GF-D8 (cell line): ENCODE measurements around the gene GRID1.

ENCODE experiments used
- DNase-seq: peaks from one replicate; lab custom pipeline; 2025; lab: John Stamatoyannopoulos, UW

GRID1 gene

GRCh38 chr10:86366033-86366901, at the start of gene GRID1:
TSS of gene GRID1 (minus strand) at chr10:86366795.
- no peak for DNase-seq

GRCh38 chr10:86415583-86415982, 49.0 kb upstream of the GRID1 start:
- DNase-seq, result no peak

DNA sequence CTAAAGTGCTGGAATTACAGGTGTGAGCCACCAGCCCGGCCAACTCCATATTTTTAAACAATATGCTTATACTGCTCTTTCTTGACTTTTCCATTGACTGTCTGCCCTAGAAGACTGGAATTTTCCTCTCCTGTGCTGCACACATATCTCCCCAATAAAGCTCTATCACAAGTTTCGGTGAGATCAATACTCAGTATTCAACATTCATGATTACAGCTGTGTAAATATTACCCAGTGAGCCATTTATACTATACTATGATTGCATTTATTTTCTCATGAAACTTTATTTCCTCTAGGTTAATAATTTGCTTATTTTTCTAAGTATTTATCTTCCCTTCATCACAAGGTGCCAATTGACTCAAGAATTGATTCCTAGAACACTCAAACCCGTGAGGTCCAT, 48.5 kb upstream of the GRID1 start:
- DNase-seq, result no peak

DNA sequence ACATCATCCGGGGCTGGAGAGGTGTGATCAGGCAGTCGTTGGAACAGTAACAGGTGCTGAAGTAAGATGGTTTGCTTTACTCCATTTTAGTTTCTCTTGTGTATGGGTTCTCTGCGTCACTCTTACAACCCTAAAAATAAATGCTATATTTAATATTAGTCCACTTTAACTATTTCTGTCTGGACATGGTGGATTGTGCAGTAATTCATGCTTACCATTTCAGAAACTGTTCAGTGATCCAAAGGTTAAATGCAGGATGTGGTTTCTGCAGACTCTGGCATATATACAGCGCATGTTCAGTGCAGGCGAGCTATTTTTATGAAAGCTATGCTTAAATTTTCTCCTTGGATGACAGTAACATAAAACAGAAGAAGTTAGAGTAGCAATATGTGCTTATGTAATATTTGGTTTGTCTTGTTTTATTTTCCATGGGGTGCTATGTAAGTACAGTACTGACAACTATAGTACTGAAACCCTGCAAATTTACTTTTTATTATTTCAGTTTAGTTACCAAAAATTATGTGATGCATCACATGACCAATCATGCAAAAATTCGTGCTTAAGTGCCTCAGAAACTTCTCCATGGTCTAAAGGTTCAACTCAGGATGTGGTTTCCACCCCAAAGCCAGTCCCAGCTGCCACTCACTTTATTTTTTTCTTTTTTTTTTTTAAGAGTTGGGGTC, 46.6 kb upstream of the GRID1 start:
- peak; percentile 26 for DNase-seq

DNA sequence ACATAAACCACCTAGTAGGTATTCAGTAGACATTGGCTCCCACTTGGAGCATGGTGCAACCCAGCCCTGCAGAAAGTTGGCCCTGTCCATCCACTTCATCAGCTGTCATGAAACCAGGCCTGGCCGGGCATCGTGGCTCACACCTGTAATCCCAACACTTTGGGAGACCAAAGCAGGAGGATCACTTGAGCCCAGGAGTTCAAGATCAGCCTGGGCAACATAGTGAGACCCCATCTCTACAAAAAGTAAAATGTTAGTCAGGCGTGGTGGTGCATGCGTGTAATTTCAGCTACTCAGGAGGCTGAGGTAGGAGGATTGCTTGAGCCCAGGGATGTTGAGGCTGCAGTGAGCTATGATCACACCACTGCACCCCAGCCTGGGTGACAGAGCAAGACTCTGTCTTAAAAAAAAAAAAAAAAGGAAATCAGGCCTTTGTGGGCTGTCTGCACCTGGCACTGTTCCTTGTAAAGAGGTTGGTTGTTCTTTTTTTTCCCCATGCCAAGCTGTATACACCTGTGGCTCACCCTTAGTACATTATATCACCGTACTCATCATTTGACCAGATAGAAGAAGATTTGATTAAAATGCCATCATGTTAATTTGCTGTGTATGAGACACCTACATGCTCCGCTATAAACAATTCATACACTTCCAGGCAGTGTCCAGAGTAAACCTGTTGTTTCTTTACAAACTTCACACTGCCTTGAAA, 45.4 kb upstream of the GRID1 start:
- DNase-seq, result no peak

DNA sequence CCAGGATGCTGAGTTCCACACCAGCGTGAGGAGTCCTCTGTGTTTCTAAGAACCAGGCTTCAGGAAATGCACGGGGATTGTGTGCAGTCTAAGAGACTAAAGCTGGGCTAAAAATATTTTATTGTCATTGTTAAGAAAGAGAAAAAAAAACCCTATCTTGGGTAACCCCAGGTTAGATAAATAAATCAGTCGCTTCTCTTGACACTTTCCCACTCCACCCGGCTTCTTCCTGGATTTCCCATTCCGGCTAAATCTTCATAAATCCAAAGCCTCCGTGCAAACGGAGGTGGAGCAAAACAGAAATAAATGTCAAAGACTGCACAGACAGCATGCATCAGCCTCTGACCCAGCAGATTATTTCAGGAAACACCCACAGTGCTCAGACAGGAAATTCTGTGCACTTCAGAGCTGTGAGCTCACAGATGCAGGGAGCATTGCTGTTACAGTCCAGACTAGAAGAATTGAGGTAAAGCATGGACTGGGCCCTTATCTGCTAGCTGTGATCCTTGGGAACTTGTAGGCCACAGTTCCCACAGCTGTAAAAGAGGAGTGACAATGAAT, 44.8 kb upstream of the GRID1 start:
- peak; percentile 43 for DNase-seq

GRCh38 chr10:86410542-86411124, 44.0 kb upstream of the GRID1 start:
- DNase-seq, result no peak

GRCh38 chr10:86409183-86409582, 42.6 kb upstream of the GRID1 start:
- DNase-seq, result no peak

- no peak for DNase-seq
Observed at GRCh38 chr10:86403183-86403797, 36.7 kb upstream of the GRID1 start.

DNA sequence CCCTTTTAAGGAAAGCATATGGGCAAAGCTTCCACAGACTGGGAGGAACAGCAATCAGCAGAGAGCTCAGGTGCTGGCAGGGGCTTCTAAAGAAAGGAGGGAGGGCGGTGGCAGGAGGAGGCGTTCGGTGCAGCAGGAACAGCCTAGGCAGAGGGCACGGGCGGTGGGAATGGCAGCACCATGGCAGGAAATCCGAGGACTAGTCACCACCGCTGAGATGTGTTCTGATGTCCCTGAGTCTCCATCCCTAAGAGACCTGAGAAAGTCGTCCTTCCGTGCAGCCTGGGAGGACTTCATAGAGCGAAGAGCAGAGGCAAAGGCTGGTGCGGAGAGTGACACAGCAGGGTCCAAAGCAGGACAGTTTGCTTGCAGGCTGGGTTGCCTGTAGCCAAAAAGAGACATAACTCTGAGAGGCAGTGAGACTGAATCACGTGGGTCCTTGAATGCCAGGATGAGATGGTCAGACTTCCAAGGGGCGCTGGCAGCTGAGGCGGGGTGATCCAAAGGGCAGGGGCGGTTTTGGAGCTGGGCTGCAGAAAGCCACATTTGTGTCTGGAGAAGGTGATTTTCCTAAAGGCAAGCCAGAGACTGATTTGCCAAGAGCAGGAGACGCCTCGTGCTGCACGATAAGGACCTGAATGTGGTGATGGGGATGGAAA, 35.8 kb upstream of the GRID1 start:
- DNase-seq, result no peak

- DNase-seq, result no peak
Observed at GRCh38 chr10:86401588-86402282, 35.1 kb upstream of the GRID1 start.

GRCh38 chr10:86400705-86401587, 34.4 kb upstream of the GRID1 start:
- DNase-seq, result no peak

GRCh38 chr10:86399879-86400704, 33.5 kb upstream of the GRID1 start:
- peak; percentile 73 for DNase-seq

DNA sequence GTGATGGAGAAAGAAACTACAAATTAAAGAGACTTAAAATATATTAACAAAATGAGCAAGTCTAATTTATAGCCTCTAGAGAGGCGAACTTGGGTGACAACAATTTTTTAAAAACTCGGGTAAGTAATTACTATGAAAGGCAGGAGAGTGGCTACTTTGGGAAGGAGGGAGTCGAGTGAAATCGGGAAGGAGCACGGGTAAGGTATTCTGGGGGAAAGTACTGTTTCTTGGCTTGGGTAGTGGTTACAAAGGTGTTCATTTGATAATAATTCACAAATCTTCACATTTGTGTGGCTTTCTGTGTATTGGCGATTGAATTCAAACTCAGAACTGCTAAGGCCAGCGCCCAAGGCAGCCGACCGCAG, 32.9 kb upstream of the GRID1 start:
- no peak for DNase-seq

DNA sequence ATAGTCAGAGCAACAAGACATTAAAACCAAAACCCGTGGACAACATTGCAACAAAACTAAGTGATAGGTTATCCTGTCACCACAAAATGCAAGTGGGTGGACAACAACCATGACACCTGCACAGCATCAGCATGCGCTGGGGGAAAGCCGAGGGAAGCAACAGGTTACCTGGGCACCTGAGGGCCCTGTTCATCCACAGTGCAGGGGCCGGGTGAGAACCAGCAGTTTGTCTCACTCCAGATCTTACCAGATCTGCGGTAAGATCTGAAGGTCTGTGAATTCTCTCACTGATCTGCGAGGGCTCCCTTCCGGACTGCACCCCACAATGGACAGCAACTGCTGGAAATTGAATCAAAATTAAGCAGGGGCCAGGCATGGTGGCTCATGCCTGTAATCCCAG, 30.5 kb upstream of the GRID1 start:
- no peak for DNase-seq

- no peak for DNase-seq
Observed at GRCh38 chr10:86393862-86394455, 27.4 kb upstream of the GRID1 start.

DNA sequence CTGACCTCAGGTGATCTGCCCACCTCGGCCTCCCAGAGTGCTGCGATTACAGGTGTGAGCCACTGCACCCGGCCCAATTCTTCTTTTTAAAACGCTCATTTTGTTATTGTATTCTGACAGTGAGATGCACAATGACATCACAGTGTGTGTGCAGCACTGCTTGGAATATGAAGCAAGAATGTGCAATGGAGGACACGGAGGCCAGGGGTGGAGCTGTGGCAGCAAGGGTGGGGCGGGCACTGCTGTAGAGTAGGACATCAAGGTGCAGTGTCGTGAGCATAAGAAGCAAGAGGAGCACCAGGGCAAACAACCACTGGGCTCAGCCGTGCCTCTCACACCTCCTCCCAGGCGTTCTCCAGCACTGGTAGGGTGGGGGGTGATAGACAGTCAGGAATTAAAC, 26.8 kb upstream of the GRID1 start:
- no peak for DNase-seq

DNA sequence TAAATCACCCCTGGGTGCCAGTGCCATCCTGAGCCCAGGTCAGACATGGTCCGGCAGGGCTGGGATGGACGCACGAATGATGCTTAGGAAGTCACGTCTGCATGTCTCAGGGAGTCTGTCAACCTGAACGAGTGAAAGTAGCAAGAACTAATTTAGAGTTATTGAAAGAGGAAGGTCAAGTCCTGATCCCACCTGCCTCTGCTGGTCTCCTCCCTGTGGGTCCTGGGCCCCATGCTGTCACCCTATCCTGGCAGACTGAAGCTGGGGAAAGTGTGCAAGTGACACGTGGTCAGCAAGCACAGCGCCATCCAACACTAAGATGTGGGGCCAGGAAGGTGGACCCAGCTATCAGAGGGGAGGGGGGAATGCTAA, 26.1 kb upstream of the GRID1 start:
- no peak for DNase-seq
